ENCODE results near the gene STK32B.
"Not testable (repeated sequence)": the region's sequence is repeated elsewhere in the genome, so short reads cannot be mapped to it uniquely, and the experiment has no call there.

STK32B gene

GRCh38 chr4:5165420-5166369, 114.4 kb downstream of the STK32B start:
- DNase-seq = no peak

- DNase-seq = no peak
These were observed 115.1 kb downstream of the STK32B start for GRCh38 chr4:5166377-5166776.

GRCh38 chr4:5168891-5169290, 117.6 kb downstream of the STK32B start:
- no peak for DNase-seq

- DNase-seq = not testable (repeated sequence)
These were observed 124.6 kb downstream of the STK32B start for GRCh38 chr4:5175836-5176235.

- no peak for DNase-seq
These were observed 133.3 kb downstream of the STK32B start for GRCh38 chr4:5184606-5185005.

- DNase-seq = no peak
These were observed 134.3 kb downstream of the STK32B start for GRCh38 chr4:5185551-5185950.

- no peak for DNase-seq
These were observed 135.2 kb downstream of the STK32B start for GRCh38 chr4:5186271-5187064.

- DNase-seq = no peak
These were observed 136.8 kb downstream of the STK32B start for GRCh38 chr4:5188130-5188529.

- no peak for DNase-seq
These were observed 140.6 kb downstream of the STK32B start for GRCh38 chr4:5191831-5192230.

GRCh38 chr4:5192271-5192670, 141.0 kb downstream of the STK32B start:
- DNase-seq = no peak

- no peak for DNase-seq
These were observed 141.4 kb downstream of the STK32B start for GRCh38 chr4:5192678-5193077.

GRCh38 chr4:5198656-5199541, 147.6 kb downstream of the STK32B start:
- DNase-seq = no peak

GRCh38 chr4:5199912-5200311, 148.6 kb downstream of the STK32B start:
- DNase-seq = no peak

- DNase-seq = no peak
These were observed 149.2 kb downstream of the STK32B start for GRCh38 chr4:5200513-5200912.

- no peak for DNase-seq
These were observed 152.2 kb downstream of the STK32B start for GRCh38 chr4:5203309-5203992.

- DNase-seq = no peak
These were observed 152.7 kb downstream of the STK32B start for GRCh38 chr4:5203993-5204310.

GRCh38 chr4:5204781-5205180, 153.5 kb downstream of the STK32B start:
- no peak for DNase-seq

- no peak for DNase-seq
These were observed 154.9 kb downstream of the STK32B start for GRCh38 chr4:5206016-5206790.

GRCh38 chr4:5209862-5210261, 158.6 kb downstream of the STK32B start:
- DNase-seq = no peak

- no peak for DNase-seq
These were observed 160.1 kb downstream of the STK32B start for GRCh38 chr4:5211282-5211839.

Data from CD4-positive, alpha-beta T cell treated with Interleukin-10 for 1 hour (primary cell).